Upper lobe of left lung (tissue), 6 donors: ENCODE results near the gene GOT1. TPM values are rescaled to one million over a fixed set of nuclear protein-coding genes. Genes with fewer than 3 reads are reported as not detected.

Experiments
- total RNA-seq, 6 donors: library from RNA; depleted of rRNA in 4 of 6; stranded (reverse); fragments of >200 nt in 4 of 6; gene quantifications; one replicate each; pipeline versions ENCODE4 v1.1.0 to v1.2.1, GENCODE V29; 2016 to 2021
- donor health status: DM: no; HTN: no; CAD: no; lungs with moderate emphysema.
- donor health status: DM: no; HTN: yes; CAD: no; lungs with severe emphysema.

GOT1 gene
- total RNA-seq, 6 donors from 2014 or later, result 13.1 to 46.8 (median 25.7) TPM

Other genes with a start within 250 kb of the GOT1 start
- 1 to 10 TPM in 1 of 6 donors, under 1 TPM in 4, not detected in 1; 0.15 to 1.1 (median 0.91) TPM for gene HPSE2, start 194.8 kb downstream of the GOT1 start, total RNA-seq
- gene CNNM1, start 101.3 kb downstream of the GOT1 start, total RNA-seq, result 1 to 10 TPM in 1 of 6 donors, under 1 TPM in 4, not detected in 1; 0.40 to 1.1 (median 0.69) TPM
- under 1 TPM in 2 of 6 donors, not detected in 4; 0.10 to 0.20 TPM for gene NKX2-3, start 102.3 kb upstream of the GOT1 start, total RNA-seq
- 10 to 100 TPM; 25.7 to 53.4 (median 45.3) TPM for gene SLC25A28, start 189.8 kb upstream of the GOT1 start, total RNA-seq
- gene ENTPD7, start 228.9 kb upstream of the GOT1 start, total RNA-seq, result 10 to 100 TPM in 3 of 6 donors, 1 to 10 TPM in 3; 2.9 to 12.3 (median 9.3) TPM